HepG2 (cell line): Measurements from ENCODE around the gene MTA3. TPM values are rescaled to one million over a fixed set of nuclear protein-coding genes. Genes with fewer than 3 reads are reported as not detected.

Experiments
- BCL6 ChIP-seq: IDR thresholded peaks from 2 replicates; pipeline ENCODE4 v1.6.1; 2016; ENCODE audit warnings: missing genetic modification reagents, missing compliant biosample characterization
- FOXA3 ChIP-seq: IDR thresholded peaks from 2 replicates; pipeline ENCODE4 v1.6.1; 2016; ENCODE audit warnings: missing genetic modification reagents, missing compliant biosample characterization
- RAD51 ChIP-seq: fragments of 450-650 bp; IDR thresholded peaks from 2 replicates; pipeline ENCODE4 v1.6.1; 2016; ENCODE audit warnings: borderline replicate concordance
- RARA ChIP-seq: IDR thresholded peaks from 2 replicates; pipeline ENCODE4 v1.6.1; 2016; ENCODE audit warnings: missing genetic modification reagents, missing compliant biosample characterization
- TCF12 ChIP-seq, 2 experiments: fragments of 450-650 bp in 1 of 2; sonication (generic) in 1 of 2; formaldehyde crosslinking in 1 of 2; IDR thresholded peaks; 2 replicates each; pipeline versions ENCODE4 v1.6.1 to v1.8.0; 2017 to 2022; ENCODE audit warnings: antibody characterized with exemption in 1 of 2, mild to moderate bottlenecking in 1 of 2, missing genetic modification reagents in 1 of 2, moderate library complexity in 1 of 2
- TRIM24 ChIP-seq: sonication (generic); formaldehyde crosslinking; IDR thresholded peaks from 2 replicates; pipeline ENCODE4 v1.8.0; 2022; ENCODE audit warnings: mild to moderate bottlenecking, missing genetic modification reagents
- TSC22D2 ChIP-seq: sonication (generic); formaldehyde crosslinking; IDR thresholded peaks from 2 replicates; pipeline ENCODE4 v1.5.1; 2020; ENCODE audit warnings: missing genetic modification reagents, mild to moderate bottlenecking, borderline replicate concordance
- ZBTB20 ChIP-seq: sonication (generic); formaldehyde crosslinking; IDR thresholded peaks from 2 replicates; pipeline ENCODE4 v1.8.1; 2023; ENCODE audit warnings: missing genetic modification reagents, low read depth, mild to moderate bottlenecking, borderline replicate concordance
- ZFX ChIP-seq: sonication (generic); formaldehyde crosslinking; IDR thresholded peaks from 2 replicates; pipeline ENCODE4 v1.4.0; 2020; ENCODE audit warnings: mild to moderate bottlenecking, low read depth, missing genetic modification reagents, moderate library complexity
- ZNF263 ChIP-seq: sonication (generic); formaldehyde crosslinking; IDR thresholded peaks from 2 replicates; pipeline ENCODE4 v1.4.0; 2020; ENCODE audit warnings: missing genetic modification reagents
- ZNF350 ChIP-seq: sonication (generic); formaldehyde crosslinking; IDR thresholded peaks from 2 replicates; pipeline ENCODE4 v1.4.0; 2020; ENCODE audit warnings: mild to moderate bottlenecking, low read depth, missing genetic modification reagents, borderline replicate concordance
- ZNF768 ChIP-seq: sonication (generic); formaldehyde crosslinking; IDR thresholded peaks from 2 replicates; pipeline ENCODE4 v1.4.0; 2020; ENCODE audit warnings: missing genetic modification reagents
- ZNF781 ChIP-seq: sonication (generic); formaldehyde crosslinking; IDR thresholded peaks from 2 replicates; pipeline ENCODE4 v1.5.1; 2020; ENCODE audit warnings: borderline replicate concordance, mild to moderate bottlenecking, missing genetic modification reagents; ENCODE audit errors: not compliant biosample characterization
- ZSCAN25 ChIP-seq: sonication (generic); formaldehyde crosslinking; IDR thresholded peaks from 2 replicates; pipeline ENCODE4 v1.8.0; 2022; ENCODE audit warnings: mild to moderate bottlenecking, missing genetic modification reagents
- polyA plus RNA-seq, 8 experiments: library from polyadenylated mRNA; depleted of rRNA in 3 of 8; stranded (reverse) in 7 of 8; unstranded in 1 of 8; fragments of >200 nt; fragmentation: Illumina TruSeq in 4 of 8; extraction: Trizol in 4 of 8; gene quantifications; 2 replicates each; pipeline versions ENCODE4 v1.2.1 to v1.2.3, GENCODE V29; 2011 to 2016; ENCODE audit warnings: low read depth in 4 of 8, missing spikeins in 1 of 8, mixed read lengths in 1 of 8; ENCODE audit not compliant: insufficient read depth in 1 of 8
- total RNA-seq, 5 experiments: library from RNA; depleted of rRNA; stranded (reverse); fragments of >200 nt; fragmentation: Illumina TruSeq; extraction: Trizol; gene quantifications; 2 replicates each; pipeline ENCODE4 v1.2.3, GENCODE V29; 2016; ENCODE audit warnings: low read depth in 1 of 5
- TF ChIP-seq, protein P1 (sequence below): sonication (generic); formaldehyde crosslinking; IDR thresholded peaks from 2 replicates; pipeline ENCODE4 v1.5.0; 2020; ENCODE audit warnings: mild to moderate bottlenecking, missing genetic modification reagents, borderline replicate concordance
- TF ChIP-seq, protein P2 (sequence below): sonication (generic); formaldehyde crosslinking; IDR thresholded peaks from 2 replicates; pipeline ENCODE4 v1.4.0; 2020; ENCODE audit warnings: missing genetic modification reagents, low read depth, mild to moderate bottlenecking, borderline replicate concordance
- TF ChIP-seq, protein P3 (sequence below): sonication (generic); formaldehyde crosslinking; IDR thresholded peaks from 2 replicates; pipeline ENCODE4 v1.5.1; 2020; ENCODE audit warnings: mild to moderate bottlenecking, missing genetic modification reagents, moderate library complexity
- TF ChIP-seq, protein P4 (sequence below): sonication (generic); formaldehyde crosslinking; IDR thresholded peaks from 2 replicates; pipeline ENCODE4 v1.4.0; 2020; ENCODE audit warnings: missing genetic modification reagents, borderline replicate concordance
- TF ChIP-seq, protein P5 (sequence below): sonication (generic); formaldehyde crosslinking; IDR thresholded peaks from 2 replicates; pipeline ENCODE4 v1.4.0; 2020; ENCODE audit warnings: missing genetic modification reagents

The MTA3 gene
- total and polyA plus RNA-seq, 2 of the 13 experiments (the other 11 are each of a cell fraction or from before 2014, with no cell fraction given): 48.8 to 77.8 TPM

DNA sequence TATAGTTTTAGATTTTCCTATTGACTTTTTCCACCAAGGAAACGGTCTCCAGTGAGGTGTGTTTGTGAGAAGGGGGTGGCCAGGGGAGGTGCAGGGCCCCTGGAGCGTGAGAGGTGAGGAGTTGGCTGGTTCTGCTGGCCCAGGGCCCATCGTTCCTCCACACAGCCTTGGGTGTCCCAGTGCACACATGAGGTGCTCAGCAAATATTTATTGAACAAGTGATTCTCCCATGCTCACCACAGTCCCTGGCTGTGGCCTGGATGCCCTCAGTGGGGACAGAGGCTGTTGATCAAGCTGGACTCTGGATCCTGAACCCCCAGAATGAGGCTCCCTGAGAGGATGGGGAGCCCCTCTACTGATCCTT lies 219.0 kb downstream of the MTA3 start (continued):
- TF ChIP-seq, protein P1, sequence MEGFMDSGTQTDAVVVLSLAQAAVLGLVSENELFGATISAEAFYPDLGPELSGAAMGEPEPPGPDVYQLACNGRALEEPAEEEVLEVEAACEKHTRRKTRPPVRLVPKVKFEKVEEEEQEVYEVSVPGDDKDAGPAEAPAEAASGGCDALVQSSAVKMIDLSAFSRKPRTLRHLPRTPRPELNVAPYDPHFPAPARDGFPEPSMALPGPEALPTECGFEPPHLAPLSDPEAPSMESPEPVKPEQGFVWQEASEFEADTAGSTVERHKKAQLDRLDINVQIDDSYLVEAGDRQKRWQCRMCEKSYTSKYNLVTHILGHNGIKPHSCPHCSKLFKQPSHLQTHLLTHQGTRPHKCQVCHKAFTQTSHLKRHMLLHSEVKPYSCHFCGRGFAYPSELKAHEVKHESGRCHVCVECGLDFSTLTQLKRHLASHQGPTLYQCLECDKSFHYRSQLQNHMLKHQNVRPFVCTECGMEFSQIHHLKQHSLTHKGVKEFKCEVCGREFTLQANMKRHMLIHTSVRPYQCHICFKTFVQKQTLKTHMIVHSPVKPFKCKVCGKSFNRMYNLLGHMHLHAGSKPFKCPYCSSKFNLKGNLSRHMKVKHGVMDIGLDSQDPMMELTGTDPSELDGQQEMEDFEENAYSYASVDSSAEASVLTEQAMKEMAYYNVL: 0 out of 2 replicates have a peak, but pooled peaks have one; percentile 19
- peak; percentile 38; the same call in 1 of the 2 replicates for TF ChIP-seq FOXA3 (CRISPR knock-in tag)
- peak; percentile 46; the same call in 1 of the 2 replicates for TF ChIP-seq RARA (CRISPR knock-in tag)
- TF ChIP-seq, protein P2, sequence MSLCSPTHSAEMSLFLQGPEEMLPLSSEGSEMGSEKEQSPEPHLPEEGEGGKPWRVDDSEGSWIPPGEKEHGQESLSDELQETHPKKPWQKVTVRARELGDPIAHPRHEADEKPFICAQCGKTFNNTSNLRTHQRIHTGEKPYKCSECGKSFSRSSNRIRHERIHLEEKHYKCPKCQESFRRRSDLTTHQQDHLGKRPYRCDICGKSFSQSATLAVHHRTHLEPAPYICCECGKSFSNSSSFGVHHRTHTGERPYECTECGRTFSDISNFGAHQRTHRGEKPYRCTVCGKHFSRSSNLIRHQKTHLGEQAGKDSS (CRISPR knock-in tag): peak; percentile 88; the same call in 1 of the 2 replicates
- TF ChIP-seq ZNF768 (CRISPR knock-in tag): 0 out of 2 replicates have a peak, but pooled peaks have one; percentile 1
- TF ChIP-seq, protein P3, sequence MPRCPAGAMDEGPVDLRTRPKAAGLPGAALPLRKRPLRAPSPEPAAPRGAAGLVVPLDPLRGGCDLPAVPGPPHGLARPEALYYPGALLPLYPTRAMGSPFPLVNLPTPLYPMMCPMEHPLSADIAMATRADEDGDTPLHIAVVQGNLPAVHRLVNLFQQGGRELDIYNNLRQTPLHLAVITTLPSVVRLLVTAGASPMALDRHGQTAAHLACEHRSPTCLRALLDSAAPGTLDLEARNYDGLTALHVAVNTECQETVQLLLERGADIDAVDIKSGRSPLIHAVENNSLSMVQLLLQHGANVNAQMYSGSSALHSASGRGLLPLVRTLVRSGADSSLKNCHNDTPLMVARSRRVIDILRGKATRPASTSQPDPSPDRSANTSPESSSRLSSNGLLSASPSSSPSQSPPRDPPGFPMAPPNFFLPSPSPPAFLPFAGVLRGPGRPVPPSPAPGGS (CRISPR knock-in tag): 0 out of 2 replicates have a peak, but pooled peaks have one; percentile 49
- TF ChIP-seq ZNF781 (CRISPR knock-in tag): no peak
- peak; percentile 65 for TF ChIP-seq ZNF263 (CRISPR knock-in tag)
- 0 out of 2 replicates have a peak, but pooled peaks have one; percentile 34 for TF ChIP-seq ZFX (CRISPR knock-in tag)
- TF ChIP-seq TCF12 (IDR thresholded peaks at IDR 0.05): no peak
- TF ChIP-seq TCF12 (CRISPR knock-in tag; IDR thresholded peaks at IDR 0.05): 0 out of 2 replicates have a peak, but pooled peaks have one; percentile 19
- 0 out of 2 replicates have a peak, but pooled peaks have one; percentile 4 for TF ChIP-seq ZNF350 (CRISPR knock-in tag)
- TF ChIP-seq, protein P4, sequence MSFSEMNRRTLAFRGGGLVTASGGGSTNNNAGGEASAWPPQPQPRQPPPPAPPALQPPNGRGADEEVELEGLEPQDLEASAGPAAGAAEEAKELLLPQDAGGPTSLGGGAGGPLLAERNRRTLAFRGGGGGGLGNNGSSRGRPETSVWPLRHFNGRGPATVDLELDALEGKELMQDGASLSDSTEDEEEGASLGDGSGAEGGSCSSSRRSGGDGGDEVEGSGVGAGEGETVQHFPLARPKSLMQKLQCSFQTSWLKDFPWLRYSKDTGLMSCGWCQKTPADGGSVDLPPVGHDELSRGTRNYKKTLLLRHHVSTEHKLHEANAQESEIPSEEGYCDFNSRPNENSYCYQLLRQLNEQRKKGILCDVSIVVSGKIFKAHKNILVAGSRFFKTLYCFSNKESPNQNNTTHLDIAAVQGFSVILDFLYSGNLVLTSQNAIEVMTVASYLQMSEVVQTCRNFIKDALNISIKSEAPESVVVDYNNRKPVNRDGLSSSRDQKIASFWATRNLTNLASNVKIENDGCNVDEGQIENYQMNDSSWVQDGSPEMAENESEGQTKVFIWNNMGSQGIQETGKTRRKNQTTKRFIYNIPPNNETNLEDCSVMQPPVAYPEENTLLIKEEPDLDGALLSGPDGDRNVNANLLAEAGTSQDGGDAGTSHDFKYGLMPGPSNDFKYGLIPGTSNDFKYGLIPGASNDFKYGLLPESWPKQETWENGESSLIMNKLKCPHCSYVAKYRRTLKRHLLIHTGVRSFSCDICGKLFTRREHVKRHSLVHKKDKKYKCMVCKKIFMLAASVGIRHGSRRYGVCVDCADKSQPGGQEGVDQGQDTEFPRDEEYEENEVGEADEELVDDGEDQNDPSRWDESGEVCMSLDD (CRISPR knock-in tag): peak; percentile 91
- TF ChIP-seq TSC22D2 (CRISPR knock-in tag): no peak
- no peak for TF ChIP-seq RAD51
- TF ChIP-seq ZSCAN25 (CRISPR knock-in tag): peak; percentile 47; the same call in 1 of the 2 replicates
- TF ChIP-seq, protein P5, sequence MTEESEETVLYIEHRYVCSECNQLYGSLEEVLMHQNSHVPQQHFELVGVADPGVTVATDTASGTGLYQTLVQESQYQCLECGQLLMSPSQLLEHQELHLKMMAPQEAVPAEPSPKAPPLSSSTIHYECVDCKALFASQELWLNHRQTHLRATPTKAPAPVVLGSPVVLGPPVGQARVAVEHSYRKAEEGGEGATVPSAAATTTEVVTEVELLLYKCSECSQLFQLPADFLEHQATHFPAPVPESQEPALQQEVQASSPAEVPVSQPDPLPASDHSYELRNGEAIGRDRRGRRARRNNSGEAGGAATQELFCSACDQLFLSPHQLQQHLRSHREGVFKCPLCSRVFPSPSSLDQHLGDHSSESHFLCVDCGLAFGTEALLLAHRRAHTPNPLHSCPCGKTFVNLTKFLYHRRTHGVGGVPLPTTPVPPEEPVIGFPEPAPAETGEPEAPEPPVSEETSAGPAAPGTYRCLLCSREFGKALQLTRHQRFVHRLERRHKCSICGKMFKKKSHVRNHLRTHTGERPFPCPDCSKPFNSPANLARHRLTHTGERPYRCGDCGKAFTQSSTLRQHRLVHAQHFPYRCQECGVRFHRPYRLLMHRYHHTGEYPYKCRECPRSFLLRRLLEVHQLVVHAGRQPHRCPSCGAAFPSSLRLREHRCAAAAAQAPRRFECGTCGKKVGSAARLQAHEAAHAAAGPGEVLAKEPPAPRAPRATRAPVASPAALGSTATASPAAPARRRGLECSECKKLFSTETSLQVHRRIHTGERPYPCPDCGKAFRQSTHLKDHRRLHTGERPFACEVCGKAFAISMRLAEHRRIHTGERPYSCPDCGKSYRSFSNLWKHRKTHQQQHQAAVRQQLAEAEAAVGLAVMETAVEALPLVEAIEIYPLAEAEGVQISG: peak; percentile 17; the same call in 1 of the 2 replicates
- TF ChIP-seq ZBTB20 (CRISPR knock-in tag): 0 out of 2 replicates have a peak, but pooled peaks have one; percentile 16
- TF ChIP-seq BCL6 (CRISPR knock-in tag): 0 out of 2 replicates have a peak, but pooled peaks have one; percentile 12
- no peak for TF ChIP-seq TRIM24 (CRISPR knock-in tag)
